BLaER1 (cell line): ENCODE data around the gene NDUFAF3.

Experiments used
- H3K27ac ChIP-seq: shearing (Covaris generic); formaldehyde crosslinking; 2 replicates; pipeline ENCODE4 v1.8.1; 2022
- H3K27me3 ChIP-seq: shearing (Covaris generic); formaldehyde crosslinking; 2 replicates; pipeline ENCODE4 v1.8.1; 2022
- H3K36me3 ChIP-seq: shearing (Covaris generic); formaldehyde crosslinking; 2 replicates; pipeline ENCODE4 v1.8.1; 2022
- H3K4me1 ChIP-seq: shearing (Covaris generic); formaldehyde crosslinking; 2 replicates; pipeline ENCODE4 v1.8.1; 2022
- H3K4me2 ChIP-seq: shearing (Covaris generic); formaldehyde crosslinking; 2 replicates; pipeline ENCODE4 v1.8.1; 2022
- H3K4me3 ChIP-seq: shearing (Covaris generic); formaldehyde crosslinking; 2 replicates; pipeline ENCODE4 v1.8.1; 2022
- H3K9ac ChIP-seq: shearing (Covaris generic); formaldehyde crosslinking; 2 replicates; pipeline ENCODE4 v1.8.1; 2022
- H3K9me3 ChIP-seq: shearing (Covaris generic); formaldehyde crosslinking; 2 replicates; pipeline ENCODE4 v1.8.1; 2022
- H4K20me1 ChIP-seq: shearing (Covaris generic); formaldehyde crosslinking; 2 replicates; pipeline ENCODE4 v1.8.1; 2022
- Cebpa-rat ChIP-seq: shearing (Covaris generic); IDR thresholded peaks from 2 replicates; pipeline ENCODE4 v1.8.1; 2022

NDUFAF3 gene

GRCh38 chr3:49035281-49035680 is 13.4 kb downstream of the NDUFAF3 start:
- Histone ChIP-seq H3K4me3 (no peak overlapping the region), H3K36me3 (peaks cover 99% of the 10 kb centered on the region), H3K4me2 (no peak overlapping the region), H3K27me3 (no peaks in the 10 kb centered on the region), H4K20me1 (peaks cover 18% of the 10 kb centered on the region; the same call in 1 of the 2 replicates), H3K9me3 (no peaks in the 10 kb centered on the region), H3K27ac (no peak overlapping the region), H3K4me1 (no peaks in the 10 kb centered on the region), H3K9ac (no peak overlapping the region; the same call in 1 of the 2 replicates)
- TF ChIP-seq Cebpa-rat = no peak

DNA sequence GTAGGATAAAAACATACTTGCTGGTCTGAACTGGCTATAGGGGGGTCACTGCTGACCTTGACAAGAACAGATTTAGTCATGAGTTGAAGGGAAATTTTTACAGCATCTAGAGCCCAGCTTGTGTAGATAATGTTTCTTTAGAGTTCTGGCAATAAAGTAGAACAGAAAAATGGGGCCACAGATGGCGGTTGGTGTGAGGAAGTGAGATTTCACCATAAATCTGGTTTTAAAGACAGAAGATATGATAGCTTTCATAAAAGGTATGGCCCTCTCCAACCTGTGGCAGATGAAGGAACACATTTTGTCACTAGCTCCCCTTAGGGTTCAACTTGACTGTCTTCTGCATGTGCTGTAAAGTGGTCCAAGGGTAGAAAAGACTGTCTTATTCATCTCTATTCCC is 31.6 kb downstream of the NDUFAF3 start:
- TF ChIP-seq Cebpa-rat = no peak

GRCh38 chr3:49054344-49054862 is 32.5 kb downstream of the NDUFAF3 start:
- Histone ChIP-seq H3K27ac (no peak overlapping the region), H3K4me2 (no peak overlapping the region), H3K9me3 (no peaks in the 10 kb centered on the region), H3K9ac (no peak overlapping the region), H4K20me1 (peaks cover 85% of the 10 kb centered on the region), H3K27me3 (no peaks in the 10 kb centered on the region), H3K4me1 (no peaks in the 10 kb centered on the region), H3K4me3 (no peak overlapping the region), H3K36me3 (peaks cover 99% of the 10 kb centered on the region)
- TF ChIP-seq Cebpa-rat = no peak

More for the DNA sequence above, 31.6 kb downstream of the NDUFAF3 start:
- H3K36me3 ChIP-seq = peaks cover 99% of the 10 kb centered on the region
- peaks cover 76% of the 10 kb centered on the region for H4K20me1 ChIP-seq
- no peak overlapping the region for H3K9ac ChIP-seq
- H3K27me3 ChIP-seq = no peaks in the 10 kb centered on the region
- no peaks in the 10 kb centered on the region for H3K9me3 ChIP-seq
- H3K4me1 ChIP-seq = no peaks in the 10 kb centered on the region
- H3K4me2 ChIP-seq = no peak overlapping the region
- H3K4me3 ChIP-seq = no peak overlapping the region
- no peak overlapping the region for H3K27ac ChIP-seq

DNA sequence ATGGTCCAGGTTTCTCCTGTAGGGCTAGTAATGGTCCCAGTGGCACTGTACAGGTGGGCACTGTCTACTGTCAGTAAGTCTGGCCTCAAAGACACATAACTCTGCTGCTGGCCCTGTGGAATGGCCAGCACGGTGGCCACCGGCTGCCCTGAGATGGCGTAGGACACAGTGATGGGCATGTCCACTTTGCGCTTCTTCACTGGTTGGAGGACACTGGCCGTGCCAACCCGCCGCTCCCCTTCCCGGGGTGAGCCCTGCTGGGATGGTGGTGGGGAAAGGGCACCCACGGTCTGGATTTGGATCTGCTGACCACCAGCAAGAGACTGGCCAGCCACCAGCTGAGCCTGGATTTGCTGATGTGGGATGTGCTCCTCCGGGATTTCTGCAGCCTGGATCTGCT is 35.3 kb downstream of the NDUFAF3 start:
- no peaks in the 10 kb centered on the region for H3K4me1 ChIP-seq
- no peak overlapping the region for H3K4me3 ChIP-seq
- peaks cover 100% of the 10 kb centered on the region for H3K36me3 ChIP-seq
- H3K9me3 ChIP-seq = no peaks in the 10 kb centered on the region
- no peak overlapping the region for H3K27ac ChIP-seq
- H3K27me3 ChIP-seq = no peaks in the 10 kb centered on the region
- TF ChIP-seq Cebpa-rat = no peak
- H3K9ac ChIP-seq = no peak overlapping the region
- peaks cover 85% of the 10 kb centered on the region for H4K20me1 ChIP-seq
- H3K4me2 ChIP-seq = no peak overlapping the region

GRCh38 chr3:49058011-49058410 is 36.1 kb downstream of the NDUFAF3 start:
- TF ChIP-seq Cebpa-rat = no peak
- Histone ChIP-seq H3K9ac (no peak overlapping the region), H3K9me3 (no peaks in the 10 kb centered on the region), H3K36me3 (peaks cover 100% of the 10 kb centered on the region), H3K4me2 (no peak overlapping the region), H3K27ac (no peak overlapping the region), H3K27me3 (no peaks in the 10 kb centered on the region), H4K20me1 (peaks cover 90% of the 10 kb centered on the region), H3K4me1 (no peaks in the 10 kb centered on the region), H3K4me3 (no peak overlapping the region)
